B cell (primary cell): ENCODE results near the gene RAX2.

ENCODE experiments used
- EZH2 ChIP-seq: IDR thresholded peaks from 2 replicates; pipeline ENCODE4 v1.6.1; 2012; ENCODE audit warnings: borderline replicate concordance, low read depth, mild to moderate bottlenecking, moderate library complexity, low read length; ENCODE audit not compliant: insufficient read depth, poor library complexity, severe bottlenecking
- TF ChIP-seq, protein P1 (sequence below): fragments of 200-600 bp; IDR thresholded peaks from one replicate; pipeline ENCODE4 v1.8.0; 2022; ENCODE audit warnings: antibody characterized with exemption, mild to moderate bottlenecking

DNA sequence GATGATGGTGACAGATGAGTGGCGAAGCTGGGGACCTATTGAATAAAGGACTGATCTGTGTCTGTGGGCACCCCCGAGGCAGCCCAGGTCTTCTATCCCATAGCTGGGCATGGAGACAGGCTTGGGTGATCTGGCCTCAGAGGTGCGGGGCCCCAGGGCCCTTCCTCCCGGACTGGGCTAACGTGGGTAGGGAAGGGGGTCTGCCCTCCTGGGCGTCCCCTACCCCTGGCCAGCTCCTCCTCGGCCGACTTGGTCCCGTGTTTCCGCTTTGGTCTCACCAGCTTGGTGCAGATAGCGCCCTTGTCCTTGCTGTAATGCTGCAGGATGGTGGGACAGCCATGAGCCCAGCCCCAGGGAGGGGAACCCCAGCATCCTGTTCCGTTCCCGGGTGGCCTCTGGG, 10.9 kb upstream of the RAX2 start:
- TF ChIP-seq, protein P1, sequence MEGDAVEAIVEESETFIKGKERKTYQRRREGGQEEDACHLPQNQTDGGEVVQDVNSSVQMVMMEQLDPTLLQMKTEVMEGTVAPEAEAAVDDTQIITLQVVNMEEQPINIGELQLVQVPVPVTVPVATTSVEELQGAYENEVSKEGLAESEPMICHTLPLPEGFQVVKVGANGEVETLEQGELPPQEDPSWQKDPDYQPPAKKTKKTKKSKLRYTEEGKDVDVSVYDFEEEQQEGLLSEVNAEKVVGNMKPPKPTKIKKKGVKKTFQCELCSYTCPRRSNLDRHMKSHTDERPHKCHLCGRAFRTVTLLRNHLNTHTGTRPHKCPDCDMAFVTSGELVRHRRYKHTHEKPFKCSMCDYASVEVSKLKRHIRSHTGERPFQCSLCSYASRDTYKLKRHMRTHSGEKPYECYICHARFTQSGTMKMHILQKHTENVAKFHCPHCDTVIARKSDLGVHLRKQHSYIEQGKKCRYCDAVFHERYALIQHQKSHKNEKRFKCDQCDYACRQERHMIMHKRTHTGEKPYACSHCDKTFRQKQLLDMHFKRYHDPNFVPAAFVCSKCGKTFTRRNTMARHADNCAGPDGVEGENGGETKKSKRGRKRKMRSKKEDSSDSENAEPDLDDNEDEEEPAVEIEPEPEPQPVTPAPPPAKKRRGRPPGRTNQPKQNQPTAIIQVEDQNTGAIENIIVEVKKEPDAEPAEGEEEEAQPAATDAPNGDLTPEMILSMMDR, result no peak
- no peak for TF ChIP-seq EZH2
